Omental fat pad (tissue), 4 donors: Measurements from ENCODE around the gene SPTBN4. TPM values are rescaled to one million over a fixed set of nuclear protein-coding genes. Genes with fewer than 3 reads are reported as not detected.

Source experiments
- ATAC-seq: fragments of 150-250 bp; one replicate; pipeline ENCODE4 v1.9.1; 2016; ENCODE audit warnings: mild to moderate bottlenecking, moderate library complexity; ENCODE audit not compliant: low FRiP score
- DNase-seq: peaks from one replicate; pipeline ENCODE4 v3.0.0-alpha.2; 2019; ENCODE audit warnings: low spot score
- total RNA-seq, 4 donors: library from RNA; depleted of rRNA; stranded (reverse); fragments of >200 nt; gene quantifications; one replicate each; pipeline ENCODE4 v1.1.0, GENCODE V29; 2016
- TF ChIP-seq, protein P1 (sequence below), 3 donors: fragments of 450-650 bp; IDR thresholded peaks; one replicate each; pipeline ENCODE4 v1.5.1; 2016 to 2017; ENCODE audit warnings: antibody characterized with exemption in 3 of 3, mild to moderate bottlenecking in 3 of 3, moderate library complexity in 2 of 3

The SPTBN4 gene
- total RNA-seq, 4 donors from 2014 or later: 1.4 to 3.2 (median 3.0) TPM

- peak; percentile 1 for ATAC-seq
- TF ChIP-seq, protein P1, sequence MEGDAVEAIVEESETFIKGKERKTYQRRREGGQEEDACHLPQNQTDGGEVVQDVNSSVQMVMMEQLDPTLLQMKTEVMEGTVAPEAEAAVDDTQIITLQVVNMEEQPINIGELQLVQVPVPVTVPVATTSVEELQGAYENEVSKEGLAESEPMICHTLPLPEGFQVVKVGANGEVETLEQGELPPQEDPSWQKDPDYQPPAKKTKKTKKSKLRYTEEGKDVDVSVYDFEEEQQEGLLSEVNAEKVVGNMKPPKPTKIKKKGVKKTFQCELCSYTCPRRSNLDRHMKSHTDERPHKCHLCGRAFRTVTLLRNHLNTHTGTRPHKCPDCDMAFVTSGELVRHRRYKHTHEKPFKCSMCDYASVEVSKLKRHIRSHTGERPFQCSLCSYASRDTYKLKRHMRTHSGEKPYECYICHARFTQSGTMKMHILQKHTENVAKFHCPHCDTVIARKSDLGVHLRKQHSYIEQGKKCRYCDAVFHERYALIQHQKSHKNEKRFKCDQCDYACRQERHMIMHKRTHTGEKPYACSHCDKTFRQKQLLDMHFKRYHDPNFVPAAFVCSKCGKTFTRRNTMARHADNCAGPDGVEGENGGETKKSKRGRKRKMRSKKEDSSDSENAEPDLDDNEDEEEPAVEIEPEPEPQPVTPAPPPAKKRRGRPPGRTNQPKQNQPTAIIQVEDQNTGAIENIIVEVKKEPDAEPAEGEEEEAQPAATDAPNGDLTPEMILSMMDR (IDR thresholded peaks at IDR 0.05): no peak
- DNase-seq: no peak
Measured at GRCh38 chr19:40612831-40613689, 146.3 kb downstream of the SPTBN4 start.

- peak; percentile 58 for ATAC-seq
- TF ChIP-seq, protein P1 (IDR thresholded peaks at IDR 0.05): no peak
- DNase-seq: no peak
Measured at GRCh38 chr19:40613690-40614621, 147.2 kb downstream of the SPTBN4 start.

DNA sequence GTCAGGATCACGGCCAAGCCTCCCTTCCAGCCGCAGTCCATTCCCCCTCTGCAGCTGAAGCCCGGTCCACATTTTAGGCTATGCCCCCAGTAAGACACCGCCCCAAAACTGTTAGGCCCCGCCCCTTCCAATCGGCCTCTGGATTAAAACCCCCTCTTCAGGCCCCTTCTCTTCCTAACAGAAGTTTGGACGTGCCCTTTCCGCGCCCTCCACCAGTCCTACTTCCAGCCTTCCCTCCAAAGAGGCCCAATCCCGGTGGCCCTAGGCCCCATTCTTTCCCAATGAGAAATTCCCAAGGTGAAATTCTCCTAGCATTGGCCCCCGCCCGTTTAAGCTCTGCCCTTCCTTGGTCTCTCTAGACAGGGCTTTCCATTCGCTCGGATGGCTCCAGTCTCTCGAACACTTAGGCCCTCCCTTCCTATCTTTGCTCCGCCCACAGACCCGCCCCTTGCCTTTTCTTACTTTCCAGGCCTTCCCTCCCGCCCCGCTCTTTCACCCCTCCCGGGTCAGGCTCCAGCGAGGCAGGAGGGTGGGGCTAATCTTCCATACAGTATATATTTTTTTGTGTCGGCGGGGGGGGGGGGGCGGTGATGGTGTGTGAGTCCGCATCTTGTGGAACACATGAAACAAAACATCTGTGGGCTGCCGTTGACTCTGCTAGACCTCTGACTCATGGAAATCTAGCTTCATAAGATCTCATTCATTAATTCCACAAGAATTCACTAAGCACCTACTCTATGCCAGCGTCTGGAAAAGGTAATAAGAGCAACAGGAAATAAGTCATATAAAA, 148.0 kb downstream of the SPTBN4 start:
- peak; percentile 53 for ATAC-seq
- TF ChIP-seq, protein P1 (IDR thresholded peaks at IDR 0.05): no peak
- peak; percentile 79 for DNase-seq

DNA sequence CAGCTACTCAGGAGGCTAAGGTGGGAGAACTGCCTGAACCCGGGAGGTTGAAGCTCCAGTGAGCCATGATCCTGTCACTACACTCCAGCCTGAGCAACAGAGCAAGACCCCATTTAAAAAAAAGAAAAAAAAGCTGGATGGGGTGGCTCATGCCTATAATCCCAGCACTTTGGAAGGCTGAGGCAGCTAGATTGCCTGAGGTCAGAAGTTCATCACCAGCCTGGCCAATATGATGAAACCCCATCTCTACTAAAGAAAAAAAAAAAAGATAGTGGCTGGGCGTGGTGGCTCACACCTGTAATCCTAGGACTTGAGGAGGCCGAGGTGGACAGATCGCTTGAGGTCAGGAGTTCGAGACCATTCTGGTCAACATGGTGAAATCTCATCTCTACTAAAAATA, 149.4 kb downstream of the SPTBN4 start:
- TF ChIP-seq, protein P1 (IDR thresholded peaks at IDR 0.05): no peak
- DNase-seq (no peak), ATAC-seq (no peak)

GRCh38 chr19:40616941-40617340, 150.1 kb downstream of the SPTBN4 start:
- TF ChIP-seq, protein P1 (IDR thresholded peaks at IDR 0.05): no peak
- ATAC-seq: no peak
- no peak for DNase-seq

DNA sequence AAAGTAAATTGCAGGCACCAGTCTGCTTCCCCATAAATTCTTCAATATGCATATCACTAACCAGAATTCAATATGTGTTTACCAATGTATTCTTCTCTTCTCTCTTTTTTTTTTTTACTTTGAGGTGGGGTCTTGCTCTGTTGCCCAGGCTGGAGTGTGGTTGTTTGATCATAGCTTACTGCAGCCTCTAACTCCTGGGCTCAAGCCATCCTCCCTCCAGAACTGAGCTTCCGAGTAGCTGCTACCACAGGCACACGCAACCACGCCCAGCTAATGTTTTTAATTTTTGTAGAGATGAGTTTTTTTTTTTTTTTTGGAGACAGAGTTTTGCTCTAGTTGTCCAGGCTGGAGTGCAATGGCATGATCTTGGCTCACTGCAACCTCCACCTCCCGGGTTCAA, 151.2 kb downstream of the SPTBN4 start:
- ATAC-seq (no peak), DNase-seq (no peak)
- TF ChIP-seq, protein P1 (IDR thresholded peaks at IDR 0.05): no peak
